GM23338 (cell line): Measurements from ENCODE around the gene ARL13A. TPM values are rescaled to one million over a fixed set of nuclear protein-coding genes. Genes with fewer than 3 reads are reported as not detected.

Experiments
- ATAC-seq: fragments of 200-7000 bp; cut with Tn5 transposase; 3 replicates; pipeline ENCODE4 v1.9.1; 2020
- DNase-seq: peaks from one replicate; pipeline ENCODE4 v3.0.0-alpha.2; 2015; ENCODE audit warnings: low spot score
- H2AFZ ChIP-seq: fragments of 200-600 bp; sonication (generic); 2 replicates; pipeline ENCODE4 v1.8.0; 2016; ENCODE audit warnings: antibody characterized with exemption, mild to moderate bottlenecking, moderate library complexity
- H3F3A ChIP-seq: fragments of 200-600 bp; sonication (generic); replicated peaks from 2 replicates; pipeline ENCODE4 v1.8.0; 2017; ENCODE audit warnings: antibody characterized with exemption, mixed run types, low read depth
- H3K27ac ChIP-seq: fragments of 200-600 bp; sonication (generic); 2 replicates; pipeline ENCODE4 v1.6.1; 2016; ENCODE audit warnings: low read depth
- H3K27me3 ChIP-seq: fragments of 200-600 bp; sonication (generic); 2 replicates; pipeline ENCODE4 v1.8.0; 2016; ENCODE audit warnings: mild to moderate bottlenecking, mixed run types, moderate library complexity; ENCODE audit not compliant: insufficient read depth
- H3K36me3 ChIP-seq: fragments of 200-600 bp; sonication (generic); 2 replicates; pipeline ENCODE4 v1.8.0; 2016; ENCODE audit warnings: mild to moderate bottlenecking; ENCODE audit not compliant: insufficient read depth
- H3K4me1 ChIP-seq: fragments of 200-600 bp; sonication (generic); 2 replicates; pipeline ENCODE4 v1.8.0; 2016; ENCODE audit warnings: mild to moderate bottlenecking, moderate library complexity; ENCODE audit not compliant: insufficient read depth
- H3K4me2 ChIP-seq: fragments of 200-600 bp; sonication (generic); 2 replicates; pipeline ENCODE4 v1.7.1; 2017; ENCODE audit warnings: mixed run types
- H3K4me3 ChIP-seq: fragments of 200-600 bp; sonication (generic); 2 replicates; pipeline ENCODE4 v1.6.1; 2016; ENCODE audit warnings: mixed run types
- H3K79me2 ChIP-seq: fragments of 200-600 bp; sonication (generic); replicated peaks from 2 replicates; pipeline ENCODE4 v1.8.0; 2017; ENCODE audit warnings: mild to moderate bottlenecking; ENCODE audit not compliant: insufficient read depth
- H3K9me2 ChIP-seq: fragments of 200-600 bp; sonication (generic); 2 replicates; pipeline ENCODE4 v1.8.0; 2017; ENCODE audit not compliant: insufficient read depth
- H4K20me1 ChIP-seq: fragments of 200-600 bp; sonication (generic); replicated peaks from 2 replicates; pipeline ENCODE4 v1.8.0; 2017; ENCODE audit warnings: mild to moderate bottlenecking; ENCODE audit not compliant: insufficient read depth
- H3K27ac Mint-ChIP-seq: 2 replicates; pipeline ENCODE4 v1.8.0; 2020; ENCODE audit warnings: inconsistent platforms, mild to moderate bottlenecking, moderate library complexity, mixed read lengths
- H3K27me3 Mint-ChIP-seq: 3 replicates; pipeline ENCODE4 v1.8.0; 2022; ENCODE audit warnings: low read depth, mild to moderate bottlenecking, moderate library complexity, mixed read lengths, inconsistent platforms; ENCODE audit not compliant: insufficient read depth, poor library complexity
- H3K36me3 Mint-ChIP-seq: 3 replicates; pipeline ENCODE4 v1.8.0; 2021; ENCODE audit warnings: low read depth, mild to moderate bottlenecking, inconsistent platforms, moderate library complexity, mixed read lengths
- H3K4me1 Mint-ChIP-seq: 3 replicates; pipeline ENCODE4 v1.8.0; 2020; ENCODE audit warnings: mild to moderate bottlenecking, inconsistent platforms, mixed read lengths
- H3K4me3 Mint-ChIP-seq: 3 replicates; pipeline ENCODE4 v1.8.0; 2021; ENCODE audit warnings: moderate library complexity, mild to moderate bottlenecking, inconsistent platforms, mixed read lengths
- H3K9me3 Mint-ChIP-seq: 3 replicates; pipeline ENCODE4 v1.8.0; 2020; ENCODE audit warnings: moderate library complexity, mild to moderate bottlenecking, inconsistent platforms, mixed read lengths
- CREB1 ChIP-seq: fragments of 250-450 bp; sonication (Bioruptor Pico); IDR thresholded peaks from 2 replicates; pipeline ENCODE4 v1.5.0; 2020; ENCODE audit warnings: low read depth, mild to moderate bottlenecking, moderate library complexity
- CTCF ChIP-seq, 2 experiments: fragments of 200-600 bp in 1 of 2; sonication (generic) in 1 of 2; conservative IDR thresholded peaks; 2 replicates each; pipeline versions ENCODE4 v1.5.1 to v1.6.1; 2016 to 2017; ENCODE audit warnings: antibody characterized with exemption in 2 of 2, low read depth in 2 of 2, mild to moderate bottlenecking in 2 of 2, moderate library complexity in 1 of 2
- EZH2 ChIP-seq: fragments of 200-600 bp; sonication (generic); IDR thresholded peaks from one replicate; pipeline ENCODE4 v1.8.0; 2017; ENCODE audit warnings: antibody characterized with exemption, mild to moderate bottlenecking, low read depth; ENCODE audit not compliant: unreplicated experiment
- JUNB ChIP-seq: IDR thresholded peaks from one replicate; pipeline ENCODE4 v1.6.1; 2016; ENCODE audit warnings: antibody characterized with exemption; ENCODE audit not compliant: unreplicated experiment
- NANOG ChIP-seq: IDR thresholded peaks from 2 replicates; pipeline ENCODE4 v1.6.1; 2016; ENCODE audit warnings: antibody characterized with exemption, borderline replicate concordance
- POLR2AphosphoS5 ChIP-seq: IDR thresholded peaks from 2 replicates; pipeline ENCODE4 v1.6.1; 2016; ENCODE audit warnings: antibody characterized with exemption, low read depth
- STAT1 ChIP-seq: IDR thresholded peaks from one replicate; pipeline ENCODE4 v1.6.1; 2016; ENCODE audit warnings: antibody characterized with exemption; ENCODE audit not compliant: unreplicated experiment
- ZNF114 ChIP-seq: fragments of 250-450 bp; sonication (Bioruptor Pico); IDR thresholded peaks from 2 replicates; pipeline ENCODE4 v1.5.0; 2020; ENCODE audit warnings: mild to moderate bottlenecking, moderate library complexity
- ZNF331 ChIP-seq: fragments of 250-450 bp; sonication (Bioruptor Pico); IDR thresholded peaks from 2 replicates; pipeline ENCODE4 v1.5.0; 2020; ENCODE audit warnings: low read depth, mild to moderate bottlenecking, moderate library complexity
- ZNF462 ChIP-seq: fragments of 250-450 bp; sonication (Bioruptor Pico); IDR thresholded peaks from 2 replicates; pipeline ENCODE4 v1.5.0; 2020; ENCODE audit warnings: mild to moderate bottlenecking, moderate library complexity
- polyA plus RNA-seq: library from polyadenylated mRNA; unstranded; fragments of >200 nt; fragmentation: Nextera tagmentation; extraction: Ambion mirVana; gene quantifications from 2 replicates; pipeline ENCODE4 v1.2.1, GENCODE V29; 2016
- total RNA-seq: library from RNA; depleted of rRNA; stranded (reverse); fragments of >200 nt; shearing (Covaris generic); gene quantifications from 2 replicates; pipeline ENCODE4 v1.2.3, GENCODE V29; 2014
- TF ChIP-seq, protein P1 (sequence below): IDR thresholded peaks from one replicate; pipeline ENCODE4 v1.6.1; 2018; ENCODE audit warnings: antibody characterized with exemption; ENCODE audit not compliant: unreplicated experiment
- TF ChIP-seq, protein P2 (sequence below): IDR thresholded peaks from 2 replicates; pipeline ENCODE4 v1.6.1; 2016; ENCODE audit warnings: antibody characterized with exemption

The ARL13A gene
- total and polyA plus RNA-seq, 2 experiments from 2014 or later = not detected

- H3K4me3 Mint-ChIP-seq = no peak overlapping the region
- no peaks in the 10 kb centered on the region for H3F3A ChIP-seq
- DNase-seq (no peak), ATAC-seq (no peak)
- H3K79me2 ChIP-seq = no peaks in the 10 kb centered on the region
- H3K4me3 ChIP-seq = no peak overlapping the region
- H3K9me3 Mint-ChIP-seq = no peaks in the 10 kb centered on the region; the same call in 2 of the 3 replicates
- H3K27ac ChIP-seq = no peak overlapping the region
- TF ChIP-seq CREB1 (CRISPR knock-in tag) = no peak
- no peak for TF ChIP-seq ZNF331 (CRISPR knock-in tag)
- no peak for TF ChIP-seq NANOG
- TF ChIP-seq EZH2 = no peak
- TF ChIP-seq POLR2AphosphoS5 = no peak
- TF ChIP-seq, protein P1, sequence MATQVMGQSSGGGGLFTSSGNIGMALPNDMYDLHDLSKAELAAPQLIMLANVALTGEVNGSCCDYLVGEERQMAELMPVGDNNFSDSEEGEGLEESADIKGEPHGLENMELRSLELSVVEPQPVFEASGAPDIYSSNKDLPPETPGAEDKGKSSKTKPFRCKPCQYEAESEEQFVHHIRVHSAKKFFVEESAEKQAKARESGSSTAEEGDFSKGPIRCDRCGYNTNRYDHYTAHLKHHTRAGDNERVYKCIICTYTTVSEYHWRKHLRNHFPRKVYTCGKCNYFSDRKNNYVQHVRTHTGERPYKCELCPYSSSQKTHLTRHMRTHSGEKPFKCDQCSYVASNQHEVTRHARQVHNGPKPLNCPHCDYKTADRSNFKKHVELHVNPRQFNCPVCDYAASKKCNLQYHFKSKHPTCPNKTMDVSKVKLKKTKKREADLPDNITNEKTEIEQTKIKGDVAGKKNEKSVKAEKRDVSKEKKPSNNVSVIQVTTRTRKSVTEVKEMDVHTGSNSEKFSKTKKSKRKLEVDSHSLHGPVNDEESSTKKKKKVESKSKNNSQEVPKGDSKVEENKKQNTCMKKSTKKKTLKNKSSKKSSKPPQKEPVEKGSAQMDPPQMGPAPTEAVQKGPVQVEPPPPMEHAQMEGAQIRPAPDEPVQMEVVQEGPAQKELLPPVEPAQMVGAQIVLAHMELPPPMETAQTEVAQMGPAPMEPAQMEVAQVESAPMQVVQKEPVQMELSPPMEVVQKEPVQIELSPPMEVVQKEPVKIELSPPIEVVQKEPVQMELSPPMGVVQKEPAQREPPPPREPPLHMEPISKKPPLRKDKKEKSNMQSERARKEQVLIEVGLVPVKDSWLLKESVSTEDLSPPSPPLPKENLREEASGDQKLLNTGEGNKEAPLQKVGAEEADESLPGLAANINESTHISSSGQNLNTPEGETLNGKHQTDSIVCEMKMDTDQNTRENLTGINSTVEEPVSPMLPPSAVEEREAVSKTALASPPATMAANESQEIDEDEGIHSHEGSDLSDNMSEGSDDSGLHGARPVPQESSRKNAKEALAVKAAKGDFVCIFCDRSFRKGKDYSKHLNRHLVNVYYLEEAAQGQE = no peak
- TF ChIP-seq CTCF (conservative IDR thresholded peaks at IDR 0.05; ENCODE audit: low read depth in 2 of 2) = no peak
- no peak for TF ChIP-seq JUNB
- no peak for TF ChIP-seq STAT1
- TF ChIP-seq ZNF114 (CRISPR knock-in tag) = no peak
- no peak for TF ChIP-seq ZNF462 (CRISPR knock-in tag)
- TF ChIP-seq, protein P2, sequence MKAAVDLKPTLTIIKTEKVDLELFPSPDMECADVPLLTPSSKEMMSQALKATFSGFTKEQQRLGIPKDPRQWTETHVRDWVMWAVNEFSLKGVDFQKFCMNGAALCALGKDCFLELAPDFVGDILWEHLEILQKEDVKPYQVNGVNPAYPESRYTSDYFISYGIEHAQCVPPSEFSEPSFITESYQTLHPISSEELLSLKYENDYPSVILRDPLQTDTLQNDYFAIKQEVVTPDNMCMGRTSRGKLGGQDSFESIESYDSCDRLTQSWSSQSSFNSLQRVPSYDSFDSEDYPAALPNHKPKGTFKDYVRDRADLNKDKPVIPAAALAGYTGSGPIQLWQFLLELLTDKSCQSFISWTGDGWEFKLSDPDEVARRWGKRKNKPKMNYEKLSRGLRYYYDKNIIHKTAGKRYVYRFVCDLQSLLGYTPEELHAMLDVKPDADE = no peak
- peaks cover 3% of the 10 kb centered on the region; the same call in 1 of the 3 replicates for H3K36me3 Mint-ChIP-seq
- H4K20me1 ChIP-seq = no peaks in the 10 kb centered on the region
- H3K27me3 ChIP-seq = peaks cover 13% of the 10 kb centered on the region
- no peaks in the 10 kb centered on the region for H3K4me1 ChIP-seq
- peaks cover 14% of the 10 kb centered on the region for H3K27me3 Mint-ChIP-seq
- H3K27ac Mint-ChIP-seq = no peak overlapping the region
- H2AFZ ChIP-seq = no peak overlapping the region
- H3K4me2 ChIP-seq = no peak overlapping the region
- H3K36me3 ChIP-seq = no peaks in the 10 kb centered on the region
- H3K4me1 Mint-ChIP-seq = peaks cover 4% of the 10 kb centered on the region
- H3K9me2 ChIP-seq = no peaks in the 10 kb centered on the region
These were observed 38.1 kb upstream of the ARL13A start for GRCh38 chrX:100931218-100931924.
